SH-SY5Y (cell line): ENCODE results near the gene PLRG1.

Experiments
- GATA2 ChIP-seq: IDR thresholded peaks from 2 replicates; pipeline ENCODE4 v1.6.1; 2011; ENCODE audit warnings: mild to moderate bottlenecking, low read depth, low read length
- GATA3 ChIP-seq: IDR thresholded peaks from 2 replicates; pipeline ENCODE4 v1.6.1; 2011; ENCODE audit warnings: low read depth, mild to moderate bottlenecking, low read length, moderate library complexity

Gene PLRG1

GRCh38 chr4:154507156-154507555 is 43.0 kb downstream of the PLRG1 start:
- TF ChIP-seq GATA2, result no peak
- no peak for TF ChIP-seq GATA3

GRCh38 chr4:154506253-154506652 is 43.9 kb downstream of the PLRG1 start:
- TF ChIP-seq GATA3, result no peak

GRCh38 chr4:154503598-154503997 is 46.6 kb downstream of the PLRG1 start:
- no peak for TF ChIP-seq GATA3
- TF ChIP-seq GATA2, result no peak

- no peak for TF ChIP-seq GATA3
- TF ChIP-seq GATA2, result no peak
These were observed 48.1 kb downstream of the PLRG1 start for GRCh38 chr4:154502111-154502510.

- no peak for TF ChIP-seq GATA2
- no peak for TF ChIP-seq GATA3
These were observed 52.3 kb downstream of the PLRG1 start for GRCh38 chr4:154497889-154498288.

GRCh38 chr4:154495867-154496266 is 54.3 kb downstream of the PLRG1 start:
- TF ChIP-seq GATA2 (no peak), GATA3 (no peak)

- TF ChIP-seq GATA2, result no peak
- TF ChIP-seq GATA3, result no peak
These were observed 57.9 kb downstream of the PLRG1 start for GRCh38 chr4:154492288-154492687.

GRCh38 chr4:154491341-154492271 is 58.6 kb downstream of the PLRG1 start, which contains the start of gene DCHS2:
TSS of gene DCHS2 (minus strand) at chr4:154491799. CDS start at chr4:154491355, 444 bp downstream.
- TF ChIP-seq GATA2 (no peak), GATA3 (no peak)

GRCh38 chr4:154490583-154491340 is 59.4 kb downstream of the PLRG1 start:
- TF ChIP-seq GATA2 (no peak), GATA3 (no peak)

GRCh38 chr4:154490234-154490582 is 60.0 kb downstream of the PLRG1 start:
- TF ChIP-seq GATA3, result no peak
- no peak for TF ChIP-seq GATA2

- TF ChIP-seq GATA2, result no peak
- no peak for TF ChIP-seq GATA3
These were observed 60.5 kb downstream of the PLRG1 start for GRCh38 chr4:154489558-154490233.

- TF ChIP-seq GATA3 (no peak), GATA2 (no peak)
These were observed 63.1 kb downstream of the PLRG1 start for GRCh38 chr4:154487145-154487544.

- TF ChIP-seq GATA3, result no peak
- TF ChIP-seq GATA2, result no peak
These were observed 65.0 kb downstream of the PLRG1 start for GRCh38 chr4:154485127-154485773.
